ENCODE data around the gene DYNLL2. TPM values are rescaled to one million over a fixed set of nuclear protein-coding genes. Genes with fewer than 3 reads are reported as not detected.

Gene DYNLL2
- total RNA-seq, 1 donor from 2014 or later: 46.8 TPM

DNA sequence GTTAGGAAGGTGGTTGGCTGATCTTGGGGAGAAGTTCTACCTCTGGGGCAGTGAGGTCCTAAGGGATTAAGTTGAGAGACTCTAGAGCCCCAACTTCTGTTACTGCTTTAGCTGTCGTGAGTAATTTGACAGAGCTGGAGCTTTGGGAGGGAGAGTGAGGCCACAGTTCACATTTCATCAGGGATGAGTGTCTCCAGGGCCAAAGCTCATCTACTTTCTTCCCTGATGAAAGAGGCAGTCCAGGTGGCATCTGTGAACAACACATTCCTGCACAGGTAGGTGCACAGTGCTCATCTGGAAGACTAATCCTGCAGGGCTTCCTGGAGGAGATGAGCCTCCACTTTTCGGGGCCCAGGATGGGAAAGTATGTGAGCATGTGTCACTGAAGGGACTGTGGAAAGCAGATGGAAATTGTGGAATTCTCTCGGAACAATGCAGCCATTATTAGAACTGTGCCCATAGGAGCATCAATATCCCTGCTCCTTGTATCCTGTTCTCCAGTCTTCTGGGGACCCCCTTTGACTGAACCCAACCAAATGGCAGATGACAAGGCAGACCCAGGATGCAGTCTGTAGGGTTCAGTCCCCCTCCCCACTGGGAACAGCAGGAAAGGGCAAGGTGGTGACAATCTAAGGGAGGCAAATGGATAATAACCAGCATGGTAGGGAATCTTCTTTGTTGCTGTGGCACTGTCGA lies 9.0 kb downstream of the DYNLL2 start:
- DNase-seq (ENCODE audit: low spot score): no peak
- peaks cover 2% of the 10 kb centered on the region for H3K27me3 Mint-ChIP-seq (ENCODE audit: insufficient read depth, low read depth)
- Histone ChIP-seq H3K27ac (peak overlapping the region; percentile 13), H3K79me2 (ENCODE audit: low read depth) (peaks cover 60% of the 10 kb centered on the region), H3K9me3 (ENCODE audit: low read depth) (no peaks in the 10 kb centered on the region), H3K36me3 (peaks cover 13% of the 10 kb centered on the region), H4K20me1 (ENCODE audit: low read depth) (peaks cover 88% of the 10 kb centered on the region), H3K4me1 (peaks cover 24% of the 10 kb centered on the region), H2AFZ (replicated peaks) (no peak overlapping the region), H3F3A (ENCODE audit: low read depth) (peaks cover 66% of the 10 kb centered on the region), H3K4me3 (no peak overlapping the region), H3K9ac (no peak overlapping the region), H3K27me3 (no peaks in the 10 kb centered on the region), H3K4me2 (no peak overlapping the region)
- peaks cover 24% of the 10 kb centered on the region for H3K4me1 Mint-ChIP-seq
- TF ChIP-seq EZH2 (IDR thresholded peaks at IDR 0.05) (no peak), EZH2phosphoT487 (IDR thresholded peaks at IDR 0.05) (no peak)
- TF ChIP-seq, protein P1, sequence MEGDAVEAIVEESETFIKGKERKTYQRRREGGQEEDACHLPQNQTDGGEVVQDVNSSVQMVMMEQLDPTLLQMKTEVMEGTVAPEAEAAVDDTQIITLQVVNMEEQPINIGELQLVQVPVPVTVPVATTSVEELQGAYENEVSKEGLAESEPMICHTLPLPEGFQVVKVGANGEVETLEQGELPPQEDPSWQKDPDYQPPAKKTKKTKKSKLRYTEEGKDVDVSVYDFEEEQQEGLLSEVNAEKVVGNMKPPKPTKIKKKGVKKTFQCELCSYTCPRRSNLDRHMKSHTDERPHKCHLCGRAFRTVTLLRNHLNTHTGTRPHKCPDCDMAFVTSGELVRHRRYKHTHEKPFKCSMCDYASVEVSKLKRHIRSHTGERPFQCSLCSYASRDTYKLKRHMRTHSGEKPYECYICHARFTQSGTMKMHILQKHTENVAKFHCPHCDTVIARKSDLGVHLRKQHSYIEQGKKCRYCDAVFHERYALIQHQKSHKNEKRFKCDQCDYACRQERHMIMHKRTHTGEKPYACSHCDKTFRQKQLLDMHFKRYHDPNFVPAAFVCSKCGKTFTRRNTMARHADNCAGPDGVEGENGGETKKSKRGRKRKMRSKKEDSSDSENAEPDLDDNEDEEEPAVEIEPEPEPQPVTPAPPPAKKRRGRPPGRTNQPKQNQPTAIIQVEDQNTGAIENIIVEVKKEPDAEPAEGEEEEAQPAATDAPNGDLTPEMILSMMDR (IDR thresholded peaks at IDR 0.05): no peak
- H3K36me3 Mint-ChIP-seq: peaks cover 58% of the 10 kb centered on the region
- no peaks in the 10 kb centered on the region for H3K9me3 Mint-ChIP-seq
- H3K4me3 Mint-ChIP-seq: no peak overlapping the region
- H3K27ac Mint-ChIP-seq: no peak overlapping the region

DNA sequence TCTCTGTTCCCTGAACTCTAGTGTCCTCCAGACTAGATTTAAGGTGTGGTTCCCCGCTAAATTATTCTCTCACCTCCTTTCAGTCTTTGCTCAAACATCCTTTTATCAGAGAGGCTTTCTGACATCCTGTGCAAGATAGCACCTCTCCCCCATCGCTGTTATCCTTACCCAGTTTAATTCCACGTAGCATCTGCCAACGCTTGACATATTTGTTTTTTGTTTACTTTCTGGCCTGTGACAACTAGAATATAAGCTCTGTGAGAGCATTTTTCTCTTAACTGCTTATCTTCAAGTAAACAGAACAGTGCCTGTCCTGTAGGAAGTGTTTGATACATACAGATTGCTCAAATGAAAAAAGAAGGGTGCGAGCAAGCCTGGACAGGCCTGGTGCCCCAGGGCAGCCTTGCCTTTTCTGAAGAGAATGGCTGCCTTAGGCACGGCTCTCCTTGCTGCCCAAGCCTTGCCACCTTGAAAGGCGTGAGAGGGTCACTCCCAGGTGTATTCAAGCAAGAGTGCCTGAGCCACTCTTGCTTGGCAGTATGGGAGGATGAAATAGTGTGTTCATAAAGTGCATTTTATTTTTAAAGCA lies 9.7 kb downstream of the DYNLL2 start:
- Mint-ChIP-seq H3K27me3 (ENCODE audit: insufficient read depth, low read depth) (peaks cover 2% of the 10 kb centered on the region), H3K27ac (no peak overlapping the region), H3K4me1 (peaks cover 17% of the 10 kb centered on the region), H3K9me3 (no peaks in the 10 kb centered on the region), H3K4me3 (no peak overlapping the region), H3K36me3 (peaks cover 54% of the 10 kb centered on the region)
- Histone ChIP-seq H3K4me3 (no peak overlapping the region), H3K4me2 (no peak overlapping the region), H3K27me3 (no peaks in the 10 kb centered on the region), H3K4me1 (peaks cover 17% of the 10 kb centered on the region), H3K79me2 (ENCODE audit: low read depth) (peaks cover 53% of the 10 kb centered on the region), H2AFZ (replicated peaks) (no peak overlapping the region), H3K27ac (peak overlapping the region; percentile 13), H3K9me3 (ENCODE audit: low read depth) (no peaks in the 10 kb centered on the region), H3F3A (ENCODE audit: low read depth) (peaks cover 66% of the 10 kb centered on the region), H3K9ac (no peak overlapping the region), H4K20me1 (ENCODE audit: low read depth) (peaks cover 82% of the 10 kb centered on the region), H3K36me3 (peaks cover 7% of the 10 kb centered on the region)
- DNase-seq (ENCODE audit: low spot score): no peak
- TF ChIP-seq, protein P1 (IDR thresholded peaks at IDR 0.05): no peak
- TF ChIP-seq EZH2phosphoT487 (IDR thresholded peaks at IDR 0.05): no peak
- TF ChIP-seq EZH2 (IDR thresholded peaks at IDR 0.05): no peak

DNA sequence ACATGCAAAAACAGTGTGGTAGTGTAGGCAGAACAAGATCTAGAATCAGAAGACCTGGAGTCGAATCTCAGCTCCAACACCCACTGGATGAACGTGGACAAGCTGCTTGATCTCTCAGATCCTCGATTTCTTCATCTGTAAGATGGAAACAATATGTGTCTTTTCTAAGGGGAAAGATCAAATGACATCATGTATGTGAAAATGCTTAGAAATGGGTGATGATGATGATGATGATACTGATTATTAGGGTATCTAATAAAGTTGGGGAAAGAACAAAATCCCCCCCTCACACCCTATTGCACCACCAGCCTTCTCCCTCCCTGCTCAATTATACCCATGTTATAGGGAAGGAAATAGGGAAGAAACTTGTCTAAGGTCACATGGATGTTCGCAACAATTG lies 10.9 kb downstream of the DYNLL2 start:
- Histone ChIP-seq H3K27ac (no peak overlapping the region), H3K79me2 (ENCODE audit: low read depth) (peaks cover 41% of the 10 kb centered on the region), H3K27me3 (no peaks in the 10 kb centered on the region), H2AFZ (replicated peaks) (no peak overlapping the region), H3K36me3 (peaks cover 6% of the 10 kb centered on the region), H3F3A (ENCODE audit: low read depth) (peaks cover 59% of the 10 kb centered on the region), H3K4me1 (peaks cover 5% of the 10 kb centered on the region), H3K9me3 (ENCODE audit: low read depth) (no peaks in the 10 kb centered on the region), H4K20me1 (ENCODE audit: low read depth) (peaks cover 69% of the 10 kb centered on the region), H3K9ac (no peak overlapping the region), H3K4me3 (no peak overlapping the region), H3K4me2 (no peak overlapping the region)
- H3K4me1 Mint-ChIP-seq: peaks cover 6% of the 10 kb centered on the region
- no peak overlapping the region for H3K27ac Mint-ChIP-seq
- no peak overlapping the region for H3K4me3 Mint-ChIP-seq
- TF ChIP-seq, protein P1 (IDR thresholded peaks at IDR 0.05): no peak
- TF ChIP-seq EZH2phosphoT487 (IDR thresholded peaks at IDR 0.05): no peak
- H3K27me3 Mint-ChIP-seq (ENCODE audit: insufficient read depth, low read depth): peaks cover 2% of the 10 kb centered on the region
- no peak for DNase-seq (ENCODE audit: low spot score)
- H3K9me3 Mint-ChIP-seq: no peaks in the 10 kb centered on the region
- peaks cover 42% of the 10 kb centered on the region for H3K36me3 Mint-ChIP-seq
